Stomach smooth muscle (tissue), 2 donors: ENCODE measurements around the gene GPSM1.

ENCODE experiments used
- H3K27ac ChIP-seq: one replicate; pipeline ENCODE4 v1.7.0; 2013; ENCODE audit warnings: mild to moderate bottlenecking, low read length, inconsistent platforms
- H3K27me3 ChIP-seq, 2 donors: one replicate each; pipeline ENCODE4 v1.7.0; 2013; ENCODE audit warnings: low read length in 2 of 2; ENCODE audit not compliant: insufficient read depth in 2 of 2, control insufficient read depth in 1 of 2
- H3K36me3 ChIP-seq, 2 donors: one replicate each; pipeline ENCODE4 v1.7.0; 2013; ENCODE audit warnings: low read length in 2 of 2; ENCODE audit not compliant: control insufficient read depth in 2 of 2, insufficient read depth in 2 of 2
- H3K4me1 ChIP-seq: one replicate; pipeline ENCODE4 v1.7.0; 2013; ENCODE audit warnings: low read length; ENCODE audit not compliant: control insufficient read depth, insufficient read depth
- H3K4me3 ChIP-seq, 2 donors: one replicate each; pipeline ENCODE4 v1.7.0; 2013; ENCODE audit warnings: low read length in 2 of 2
- H3K9ac ChIP-seq, 2 donors: one replicate each; pipeline ENCODE4 v1.7.0; 2013; ENCODE audit warnings: low read length in 2 of 2, mild to moderate bottlenecking in 1 of 2
- H3K9me3 ChIP-seq, 2 donors: one replicate each; pipeline ENCODE4 v1.7.0; 2013; ENCODE audit warnings: low read length in 2 of 2; ENCODE audit not compliant: control insufficient read depth in 2 of 2
- donor health status: healthy.
- donor health status: Pancreatic carcinoma.

Gene GPSM1

GRCh38 chr9:136306211-136307208 is 20.8 kb upstream of the GPSM1 start:
- Histone ChIP-seq H3K4me1 (no peaks in the 10 kb centered on the region), H3K4me3 (no peak overlapping the region), H3K27ac (no peak overlapping the region), H3K36me3 (no peaks in the 10 kb centered on the region), H3K27me3 (peaks cover 17 to 33% of the 10 kb centered on the region in 2 donors), H3K9ac (no peak overlapping the region), H3K9me3 (no peaks in the 10 kb centered on the region)

- no peak overlapping the region for H3K27ac ChIP-seq
- H3K9me3 ChIP-seq, result no peaks in the 10 kb centered on the region
- H3K36me3 ChIP-seq, result no peaks in the 10 kb centered on the region
- no peak overlapping the region for H3K4me3 ChIP-seq
- peaks cover 17 to 33% of the 10 kb centered on the region in 2 donors for H3K27me3 ChIP-seq
- no peaks in the 10 kb centered on the region for H3K4me1 ChIP-seq
- H3K9ac ChIP-seq, result peak overlapping the region in 1 of 2 donors; percentile 13
Observed at GRCh38 chr9:136307215-136307750, 20.1 kb upstream of the GPSM1 start.

GRCh38 chr9:136308006-136308701 is 19.2 kb upstream of the GPSM1 start:
- Histone ChIP-seq H3K27me3 (peaks cover 17 to 28% of the 10 kb centered on the region in 2 donors), H3K9ac (no peak overlapping the region), H3K27ac (no peak overlapping the region), H3K9me3 (no peaks in the 10 kb centered on the region), H3K36me3 (no peaks in the 10 kb centered on the region), H3K4me1 (no peaks in the 10 kb centered on the region), H3K4me3 (no peak overlapping the region)

- Histone ChIP-seq H3K27ac (no peak overlapping the region), H3K9me3 (no peaks in the 10 kb centered on the region), H3K27me3 (peaks cover 14 to 25% of the 10 kb centered on the region in 2 donors), H3K9ac (no peak overlapping the region), H3K4me1 (no peaks in the 10 kb centered on the region), H3K36me3 (no peaks in the 10 kb centered on the region), H3K4me3 (no peak overlapping the region)
Observed at GRCh38 chr9:136308702-136309053, 18.7 kb upstream of the GPSM1 start.

- Histone ChIP-seq H3K4me3 (no peak overlapping the region), H3K9ac (no peak overlapping the region), H3K27me3 (peaks cover 14 to 22% of the 10 kb centered on the region in 2 donors), H3K4me1 (no peaks in the 10 kb centered on the region), H3K27ac (no peak overlapping the region), H3K36me3 (no peaks in the 10 kb centered on the region), H3K9me3 (no peaks in the 10 kb centered on the region)
Observed at GRCh38 chr9:136309101-136309801, 18.1 kb upstream of the GPSM1 start.

- H3K36me3 ChIP-seq, result no peaks in the 10 kb centered on the region
- H3K27me3 ChIP-seq, result peaks cover 14 to 21% of the 10 kb centered on the region in 2 donors
- no peaks in the 10 kb centered on the region for H3K4me1 ChIP-seq
- no peak overlapping the region for H3K4me3 ChIP-seq
- no peak overlapping the region for H3K9ac ChIP-seq
- no peak overlapping the region for H3K27ac ChIP-seq
- peaks cover 0 to 2% of the 10 kb centered on the region in 2 donors for H3K9me3 ChIP-seq
Observed at GRCh38 chr9:136309806-136310220, 17.5 kb upstream of the GPSM1 start.

GRCh38 chr9:136310273-136311030 is 16.9 kb upstream of the GPSM1 start:
- no peaks in the 10 kb centered on the region for H3K36me3 ChIP-seq
- H3K27me3 ChIP-seq, result peaks cover 14 to 21% of the 10 kb centered on the region in 2 donors
- H3K4me3 ChIP-seq, result no peak overlapping the region
- H3K27ac ChIP-seq, result no peak overlapping the region
- H3K9ac ChIP-seq, result no peak overlapping the region
- H3K4me1 ChIP-seq, result no peaks in the 10 kb centered on the region
- H3K9me3 ChIP-seq, result peaks cover 0 to 9% of the 10 kb centered on the region in 2 donors

GRCh38 chr9:136311051-136312008 is 16.0 kb upstream of the GPSM1 start:
- Histone ChIP-seq H3K36me3 (no peaks in the 10 kb centered on the region), H3K4me1 (no peaks in the 10 kb centered on the region), H3K27ac (no peak overlapping the region), H3K9me3 (peaks cover 0 to 9% of the 10 kb centered on the region in 2 donors), H3K4me3 (no peak overlapping the region), H3K27me3 (peaks cover 14 to 21% of the 10 kb centered on the region in 2 donors), H3K9ac (no peak overlapping the region)

GRCh38 chr9:136312009-136312375 is 15.3 kb upstream of the GPSM1 start:
- Histone ChIP-seq H3K9ac (no peak overlapping the region), H3K36me3 (no peaks in the 10 kb centered on the region), H3K4me3 (no peak overlapping the region), H3K27me3 (peaks cover 9 to 19% of the 10 kb centered on the region in 2 donors), H3K9me3 (peaks cover 0 to 9% of the 10 kb centered on the region in 2 donors), H3K4me1 (no peaks in the 10 kb centered on the region), H3K27ac (no peak overlapping the region)
